K562 treated with DMSO at 1 percent for 24 hours (cell line): ENCODE data around the gene OSER1. TPM values are rescaled to one million over a fixed set of nuclear protein-coding genes. Genes with fewer than 3 reads are reported as not detected.

ENCODE experiments used
- total RNA-seq: library from RNA; unstranded; fragments of 300-600 nt; gene quantifications from 2 replicates; pipeline ENCODE4 v1.2.3, GENCODE V29; 2022; ENCODE audit warnings: low read depth; ENCODE audit not compliant: insufficient read depth

Gene OSER1
- total RNA-seq = 25.9 and 28.9 TPM in 2 replicates

GRCh38 chr20:44210406-44211176 is at the start of gene OSER1:
Gene OSER1 (minus strand): TSS chr20:44210771. CDS start chr20:44206957, 3,814 bp downstream.

GRCh38 chr20:44247131-44247571 is 36.6 kb upstream of the OSER1 start, which contains the start of gene GDAP1L1:
Gene GDAP1L1 (plus strand): TSS chr20:44247308. CDS start chr20:44247335, 27 bp downstream.

GRCh38 chr20:44187054-44187771 is 23.4 kb downstream of the OSER1 start, which contains the start of gene JPH2:
Gene JPH2 (minus strand): TSS chr20:44187188. CDS start chr20:44186705, 483 bp downstream.

Other genes starting within 250 kb of the OSER1 start
- not detected in 2 replicates for gene JPH2, start 23.6 kb downstream of the OSER1 start, total RNA-seq
- 0.35 and 2.8 TPM in 2 replicates for gene GDAP1L1, start 36.5 kb upstream of the OSER1 start, total RNA-seq
- gene FITM2, start 100.4 kb upstream of the OSER1 start, total RNA-seq = 2.9 and 3.2 TPM in 2 replicates
- not detected in 2 replicates for gene R3HDML, start 126.3 kb upstream of the OSER1 start, total RNA-seq
- gene HNF4A, start 144.9 kb upstream of the OSER1 start, total RNA-seq = 0.15 and 0.17 TPM in 2 replicates